Hepatocyte (in vitro differentiated cells): Measurements from ENCODE around the gene ASPSCR1. TPM values are rescaled to one million over a fixed set of nuclear protein-coding genes. Genes with fewer than 3 reads are reported as not detected.

ENCODE experiments used
- DNase-seq: peaks from one replicate; pipeline ENCODE4 v3.0.0-alpha.2; 2016; ENCODE audit warnings: low spot score
- H2AFZ ChIP-seq: fragments of 200-600 bp; sonication (generic); 2 replicates; pipeline ENCODE4 v1.6.0; 2016; ENCODE audit warnings: antibody characterized with exemption, mild to moderate bottlenecking
- H3K27ac ChIP-seq: fragments of 200-600 bp; sonication (generic); 2 replicates; pipeline ENCODE4 v1.5.1; 2016; ENCODE audit warnings: mild to moderate bottlenecking
- H3K27me3 ChIP-seq: fragments of 200-600 bp; sonication (generic); 2 replicates; pipeline ENCODE4 v1.6.1; 2016
- H3K36me3 ChIP-seq: fragments of 200-600 bp; sonication (generic); replicated peaks from 2 replicates; pipeline ENCODE4 v1.5.1; 2016; ENCODE audit warnings: low read depth; ENCODE audit not compliant: insufficient read depth
- H3K4me1 ChIP-seq: fragments of 200-600 bp; sonication (generic); 2 replicates; pipeline ENCODE4 v1.5.1; 2016; ENCODE audit warnings: mild to moderate bottlenecking, moderate library complexity; ENCODE audit not compliant: insufficient read depth
- H3K4me2 ChIP-seq: fragments of 200-600 bp; sonication (generic); 2 replicates; pipeline ENCODE4 v1.6.0; 2016
- H3K4me3 ChIP-seq: fragments of 200-600 bp; sonication (generic); 2 replicates; pipeline ENCODE4 v1.5.1; 2016; ENCODE audit warnings: mild to moderate bottlenecking
- H3K79me2 ChIP-seq: fragments of 200-600 bp; sonication (generic); 2 replicates; pipeline ENCODE4 v1.6.0; 2017; ENCODE audit warnings: mild to moderate bottlenecking
- H3K9me2 ChIP-seq: fragments of 200-600 bp; sonication (generic); replicated peaks from 2 replicates; pipeline ENCODE4 v1.6.0; 2017; ENCODE audit warnings: mild to moderate bottlenecking; ENCODE audit not compliant: insufficient read depth
- H3K9me3 ChIP-seq: fragments of 200-600 bp; sonication (generic); 2 replicates; pipeline ENCODE4 v1.5.1; 2016; ENCODE audit warnings: low read depth, mild to moderate bottlenecking
- H4K20me1 ChIP-seq: fragments of 200-600 bp; sonication (generic); 2 replicates; pipeline ENCODE4 v1.6.0; 2016; ENCODE audit warnings: mild to moderate bottlenecking; ENCODE audit not compliant: insufficient read depth, poor library complexity, severe bottlenecking
- EZH2 ChIP-seq: fragments of 200-600 bp; sonication (generic); IDR thresholded peaks from 2 replicates; pipeline ENCODE4 v1.6.1; 2016; ENCODE audit warnings: antibody characterized with exemption, mild to moderate bottlenecking, borderline replicate concordance
- EZH2phosphoT487 ChIP-seq: fragments of 200-600 bp; sonication (generic); IDR thresholded peaks from one replicate; pipeline ENCODE4 v1.6.1; 2018; ENCODE audit warnings: antibody characterized with exemption, mild to moderate bottlenecking, low read depth, moderate library complexity; ENCODE audit not compliant: unreplicated experiment, severe bottlenecking
- WGBS: methylation state at CpG from one replicate; pipeline ENCODE4 v1.1.6; 2016; ENCODE audit warnings: low lambda C conversion rate; ENCODE audit errors: missing lambda C conversion rate; 5-methylcytosine and 5-hydroxymethylcytosine counted together
- polyA plus RNA-seq: library from polyadenylated mRNA; unstranded; fragments of >200 nt; fragmentation: Nextera tagmentation; extraction: Ambion mirVana; gene quantifications from 2 replicates; pipeline ENCODE4 v1.2.1, GENCODE V29; 2016
- total RNA-seq: library from RNA; depleted of rRNA; stranded (reverse); fragments of >200 nt; gene quantifications from 2 replicates; pipeline ENCODE4 v1.2.3, GENCODE V29; 2014
- TF ChIP-seq, protein P1 (sequence below): fragments of 200-600 bp; sonication (generic); IDR thresholded peaks from 2 replicates; pipeline ENCODE4 v1.5.1; 2016; ENCODE audit warnings: antibody characterized with exemption, mild to moderate bottlenecking; ENCODE audit not compliant: poor library complexity

ASPSCR1 gene
- total and polyA plus RNA-seq, 2 experiments from 2014 or later, result 28.4 to 45.9 TPM

DNA sequence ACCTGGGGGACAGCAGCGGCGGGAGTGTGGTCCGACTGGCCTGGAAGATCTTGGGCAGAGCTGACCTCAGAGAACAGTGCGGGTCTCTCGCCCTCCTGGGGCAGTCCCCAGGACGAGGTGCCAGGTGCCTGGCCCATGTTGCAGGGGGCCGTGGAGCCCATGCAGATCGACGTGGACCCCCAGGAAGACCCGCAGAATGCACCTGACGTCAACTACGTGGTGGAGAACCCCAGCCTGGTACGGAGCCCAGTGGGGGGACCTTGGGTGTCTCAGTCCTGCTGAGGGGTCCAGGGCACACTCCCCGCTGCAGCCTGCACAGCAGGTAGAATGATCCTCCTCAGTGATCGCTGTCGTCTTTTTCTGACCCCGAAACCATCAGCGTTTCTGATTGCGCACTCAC is 75.7 kb downstream of the ASPSCR1 start:
- H3K79me2 ChIP-seq, result peaks cover 28% of the 10 kb centered on the region
- WGBS, result 97% methylated on average over 14 of the region's 19 CpGs
- no peaks in the 10 kb centered on the region for H3K9me3 ChIP-seq
- no peaks in the 10 kb centered on the region for H3K27me3 ChIP-seq
- no peaks in the 10 kb centered on the region for H3K36me3 ChIP-seq
- H4K20me1 ChIP-seq, result peaks cover 3% of the 10 kb centered on the region
- no peak overlapping the region for H2AFZ ChIP-seq
- H3K27ac ChIP-seq, result no peak overlapping the region
- H3K4me3 ChIP-seq, result no peak overlapping the region
- H3K4me1 ChIP-seq, result peaks cover 17% of the 10 kb centered on the region
- H3K4me2 ChIP-seq, result peak overlapping the region; percentile 99
- no peak for TF ChIP-seq EZH2phosphoT487
- TF ChIP-seq, protein P1, sequence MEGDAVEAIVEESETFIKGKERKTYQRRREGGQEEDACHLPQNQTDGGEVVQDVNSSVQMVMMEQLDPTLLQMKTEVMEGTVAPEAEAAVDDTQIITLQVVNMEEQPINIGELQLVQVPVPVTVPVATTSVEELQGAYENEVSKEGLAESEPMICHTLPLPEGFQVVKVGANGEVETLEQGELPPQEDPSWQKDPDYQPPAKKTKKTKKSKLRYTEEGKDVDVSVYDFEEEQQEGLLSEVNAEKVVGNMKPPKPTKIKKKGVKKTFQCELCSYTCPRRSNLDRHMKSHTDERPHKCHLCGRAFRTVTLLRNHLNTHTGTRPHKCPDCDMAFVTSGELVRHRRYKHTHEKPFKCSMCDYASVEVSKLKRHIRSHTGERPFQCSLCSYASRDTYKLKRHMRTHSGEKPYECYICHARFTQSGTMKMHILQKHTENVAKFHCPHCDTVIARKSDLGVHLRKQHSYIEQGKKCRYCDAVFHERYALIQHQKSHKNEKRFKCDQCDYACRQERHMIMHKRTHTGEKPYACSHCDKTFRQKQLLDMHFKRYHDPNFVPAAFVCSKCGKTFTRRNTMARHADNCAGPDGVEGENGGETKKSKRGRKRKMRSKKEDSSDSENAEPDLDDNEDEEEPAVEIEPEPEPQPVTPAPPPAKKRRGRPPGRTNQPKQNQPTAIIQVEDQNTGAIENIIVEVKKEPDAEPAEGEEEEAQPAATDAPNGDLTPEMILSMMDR, result no peak
- TF ChIP-seq EZH2, result no peak
- no peaks in the 10 kb centered on the region for H3K9me2 ChIP-seq
- no peak for DNase-seq

DNA sequence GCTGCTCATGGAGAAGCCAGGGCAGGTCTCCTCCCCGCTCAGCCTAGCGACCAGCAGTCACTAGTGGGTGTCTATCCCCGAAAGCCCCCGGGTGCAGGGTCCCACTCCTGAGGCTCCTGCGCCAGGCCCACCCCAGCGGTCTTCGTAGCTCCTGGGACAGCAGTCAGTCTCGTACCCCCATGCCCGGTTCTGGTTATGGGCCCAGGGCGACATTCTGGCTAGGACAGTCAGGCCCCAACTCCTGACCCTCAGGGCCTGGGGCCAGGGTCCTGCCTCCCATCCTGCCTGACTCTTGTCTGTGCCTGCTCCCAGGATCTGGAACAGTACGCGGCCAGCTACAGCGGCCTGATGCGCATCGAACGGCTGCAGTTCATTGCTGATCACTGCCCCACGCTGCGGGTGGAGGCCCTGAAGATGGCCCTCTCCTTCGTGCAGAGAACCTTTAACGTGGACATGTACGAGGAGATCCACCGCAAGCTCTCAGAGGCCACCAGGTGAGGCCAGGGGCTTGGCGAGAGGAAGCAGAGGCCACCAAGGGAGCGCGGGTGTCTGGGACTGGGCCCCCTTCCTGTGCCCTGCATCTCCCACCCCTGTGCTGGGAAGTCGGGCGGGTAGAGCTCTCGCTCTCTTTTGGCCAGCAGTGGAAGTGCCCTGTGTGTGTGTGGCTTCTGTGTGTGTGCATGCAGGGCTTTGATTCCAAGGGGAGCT is 76.3 kb downstream of the ASPSCR1 start:
- H3K27ac ChIP-seq, result no peak overlapping the region
- H3K27me3 ChIP-seq, result no peaks in the 10 kb centered on the region
- peaks cover 17% of the 10 kb centered on the region for H3K4me1 ChIP-seq
- 96% methylated on average over 26 of the region's 28 CpGs for WGBS
- H4K20me1 ChIP-seq, result peaks cover 3% of the 10 kb centered on the region
- TF ChIP-seq, protein P1, result no peak
- no peak for TF ChIP-seq EZH2
- TF ChIP-seq EZH2phosphoT487, result no peak
- H3K9me2 ChIP-seq, result no peaks in the 10 kb centered on the region
- no peaks in the 10 kb centered on the region for H3K36me3 ChIP-seq
- H3K4me3 ChIP-seq, result no peak overlapping the region
- no peaks in the 10 kb centered on the region for H3K9me3 ChIP-seq
- no peak for DNase-seq
- H2AFZ ChIP-seq, result no peak overlapping the region
- peaks cover 28% of the 10 kb centered on the region for H3K79me2 ChIP-seq
- peak overlapping the region; percentile 99 for H3K4me2 ChIP-seq

DNA sequence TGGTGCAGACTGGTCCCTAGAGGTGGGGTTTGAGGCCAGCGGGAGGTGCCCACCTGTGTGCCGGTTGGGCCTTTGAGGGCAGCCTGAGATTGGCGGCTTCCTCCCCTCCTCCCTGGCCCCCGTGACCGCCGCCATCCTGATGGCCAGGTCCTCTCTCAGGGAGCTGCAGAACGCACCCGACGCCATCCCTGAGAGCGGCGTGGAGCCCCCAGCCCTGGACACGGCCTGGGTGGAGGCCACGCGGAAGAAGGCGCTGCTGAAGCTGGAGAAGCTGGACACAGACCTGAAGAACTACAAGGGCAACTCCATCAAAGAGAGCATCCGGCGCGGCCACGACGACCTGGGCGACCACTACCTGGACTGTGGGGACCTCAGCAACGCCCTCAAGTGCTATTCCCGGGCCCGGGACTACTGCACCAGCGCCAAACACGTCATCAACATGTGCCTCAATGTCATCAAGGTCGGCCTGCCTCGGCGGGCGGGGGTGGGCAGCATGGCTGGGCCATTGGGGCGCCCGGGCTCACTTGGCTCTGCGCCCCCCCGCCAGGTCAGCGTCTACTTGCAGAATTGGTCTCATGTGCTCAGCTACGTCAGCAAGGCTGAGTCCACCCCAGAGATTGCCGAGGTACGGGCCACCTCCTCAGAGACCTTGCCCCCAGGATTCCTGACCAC is 77.1 kb downstream of the ASPSCR1 start:
- Histone ChIP-seq H3K27ac (no peak overlapping the region), H2AFZ (no peak overlapping the region), H3K4me1 (peaks cover 17% of the 10 kb centered on the region), H4K20me1 (peaks cover 3% of the 10 kb centered on the region), H3K9me3 (no peaks in the 10 kb centered on the region), H3K27me3 (no peaks in the 10 kb centered on the region), H3K4me3 (no peak overlapping the region), H3K36me3 (no peaks in the 10 kb centered on the region), H3K4me2 (no peak overlapping the region), H3K9me2 (no peaks in the 10 kb centered on the region), H3K79me2 (peaks cover 28% of the 10 kb centered on the region)
- 97% methylated on average over 38 of the region's 38 CpGs for WGBS
- DNase-seq, result no peak
- TF ChIP-seq, protein P1, result no peak
- TF ChIP-seq EZH2 (no peak), EZH2phosphoT487 (no peak)
